ENCODE data around the gene NACC2. TPM values are rescaled to one million over a fixed set of nuclear protein-coding genes. Genes with fewer than 3 reads are reported as not detected.

Gene NACC2
- total RNA-seq, 6 experiments from 2014 or later: 38.2 to 46.7 (median 40.2) TPM

- H3K36me3 Mint-ChIP-seq (ENCODE audit: low read depth): no peaks in the 10 kb centered on the region
- no peaks in the 10 kb centered on the region; the same call in 1 of the 2 replicates for H3K4me1 Mint-ChIP-seq (ENCODE audit: low read depth)
- H3K27ac Mint-ChIP-seq: no peak overlapping the region
- DNase-seq: no peak
- H3K27me3 Mint-ChIP-seq (ENCODE audit: insufficient read depth): peaks cover 10% of the 10 kb centered on the region
- TF ChIP-seq CTCF (IDR thresholded peaks at IDR 0.05): no peak
- no peak overlapping the region for H3K4me3 Mint-ChIP-seq
- H3K9me3 Mint-ChIP-seq: no peaks in the 10 kb centered on the region
Observed at GRCh38 chr9:135994501-135995192, 100.4 kb downstream of the NACC2 start.

DNA sequence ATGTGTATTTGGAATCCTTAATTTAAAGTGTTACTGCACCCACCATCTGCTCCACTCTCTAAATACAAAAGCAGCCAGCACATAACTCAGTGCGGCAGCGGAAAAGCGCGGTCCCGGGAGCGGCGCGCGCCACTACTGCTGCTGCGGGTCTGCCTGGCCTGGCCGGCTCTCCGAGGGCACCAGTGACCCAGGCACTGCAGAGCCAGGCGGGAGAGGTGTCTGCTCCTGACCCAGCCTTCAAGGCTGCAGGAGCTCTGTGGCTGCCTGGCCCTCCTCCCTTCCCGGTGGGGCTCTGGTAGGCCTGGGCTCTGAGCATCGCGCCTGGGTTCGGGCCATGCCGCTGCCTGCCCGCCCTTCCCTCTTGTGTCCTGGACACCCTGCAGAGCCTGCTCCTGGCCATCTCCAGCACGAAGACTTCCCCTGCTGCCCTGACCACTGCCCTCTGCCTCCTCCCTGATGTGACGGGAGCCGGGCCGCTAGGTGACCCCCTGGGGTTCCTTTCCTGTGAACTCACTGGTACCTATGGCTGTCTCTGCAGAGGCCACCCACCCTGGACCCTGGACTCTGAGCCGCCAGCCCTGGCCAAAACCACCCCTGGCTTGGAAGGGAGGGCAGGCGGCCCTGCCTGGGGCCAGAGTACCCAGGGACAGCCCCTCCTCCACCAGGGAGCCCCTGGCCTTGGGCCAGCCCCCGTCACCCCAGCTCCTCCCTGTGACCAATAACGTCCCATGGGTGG lies 101.2 kb downstream of the NACC2 start:
- H3K4me1 Mint-ChIP-seq (ENCODE audit: low read depth): no peaks in the 10 kb centered on the region; the same call in 1 of the 2 replicates
- no peak for DNase-seq
- H3K27me3 Mint-ChIP-seq (ENCODE audit: insufficient read depth): peaks cover 7% of the 10 kb centered on the region
- H3K27ac Mint-ChIP-seq: no peak overlapping the region
- no peak overlapping the region for H3K4me3 Mint-ChIP-seq
- H3K36me3 Mint-ChIP-seq (ENCODE audit: low read depth): no peaks in the 10 kb centered on the region
- no peak for TF ChIP-seq CTCF (IDR thresholded peaks at IDR 0.05)
- no peaks in the 10 kb centered on the region for H3K9me3 Mint-ChIP-seq

- Mint-ChIP-seq H3K9me3 (no peaks in the 10 kb centered on the region), H3K27ac (no peak overlapping the region), H3K27me3 (ENCODE audit: insufficient read depth) (peaks cover 7% of the 10 kb centered on the region), H3K36me3 (ENCODE audit: low read depth) (no peaks in the 10 kb centered on the region), H3K4me3 (no peak overlapping the region), H3K4me1 (ENCODE audit: low read depth) (no peaks in the 10 kb centered on the region; the same call in 1 of the 2 replicates)
- no peak for TF ChIP-seq CTCF (IDR thresholded peaks at IDR 0.05)
- DNase-seq: no peak
Observed at GRCh38 chr9:135993409-135993742, 101.7 kb downstream of the NACC2 start.

DNA sequence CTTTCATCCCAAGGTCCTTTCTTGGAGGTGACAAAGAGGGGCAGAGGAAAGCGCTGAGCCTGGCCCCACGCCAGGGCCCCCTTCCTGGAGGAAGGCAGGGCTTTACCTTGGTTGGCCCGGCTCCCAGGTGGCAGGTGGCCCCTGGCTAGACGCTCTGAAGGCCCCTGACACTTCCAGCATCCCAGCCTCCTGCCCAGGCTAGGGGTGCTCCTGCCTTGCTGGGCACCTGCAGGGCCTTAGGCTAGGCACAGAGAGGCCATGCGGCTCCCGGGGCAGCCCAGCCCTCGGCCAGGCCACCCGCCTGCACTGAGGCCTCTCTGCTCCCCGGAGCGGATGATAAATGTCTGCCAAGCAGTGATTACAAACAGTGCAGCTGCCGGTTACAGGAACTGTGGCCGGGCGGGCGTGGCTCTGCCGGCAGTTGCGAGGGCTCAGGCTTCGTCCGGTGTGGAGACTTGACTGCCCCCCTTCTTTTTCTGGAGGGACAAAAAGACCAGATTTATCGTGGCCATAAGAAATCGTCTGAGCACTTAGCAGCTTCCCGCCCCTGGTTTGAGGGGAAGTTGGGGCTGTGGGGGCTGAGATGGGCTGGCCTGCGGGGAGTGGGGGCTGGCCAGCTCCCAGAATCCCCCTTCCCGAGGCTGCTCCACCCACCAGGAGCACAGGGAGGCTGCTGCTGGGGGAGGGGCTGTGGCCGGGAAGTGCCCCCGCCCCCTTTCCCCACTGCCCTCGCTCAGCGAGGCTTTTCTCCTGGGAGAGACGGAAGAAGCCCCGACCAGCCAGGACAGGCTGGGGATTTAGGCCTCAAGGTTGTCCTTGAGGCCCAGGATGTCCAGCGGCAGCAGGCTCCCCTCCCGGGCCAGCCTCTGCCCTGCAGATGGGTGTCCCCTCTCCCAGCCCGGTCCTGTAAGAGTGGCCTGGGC lies 102.3 kb downstream of the NACC2 start:
- H3K4me3 Mint-ChIP-seq: peak overlapping the region; percentile 57
- DNase-seq: peak; percentile 52
- peaks cover 7% of the 10 kb centered on the region for H3K27me3 Mint-ChIP-seq (ENCODE audit: insufficient read depth)
- no peaks in the 10 kb centered on the region for H3K9me3 Mint-ChIP-seq
- no peaks in the 10 kb centered on the region for H3K36me3 Mint-ChIP-seq (ENCODE audit: low read depth)
- H3K4me1 Mint-ChIP-seq (ENCODE audit: low read depth): no peaks in the 10 kb centered on the region; the same call in 1 of the 2 replicates
- no peak for TF ChIP-seq CTCF (IDR thresholded peaks at IDR 0.05)
- H3K27ac Mint-ChIP-seq: peak overlapping the region; percentile 79

- Mint-ChIP-seq H3K4me1 (ENCODE audit: low read depth) (no peaks in the 10 kb centered on the region; the same call in 1 of the 2 replicates), H3K27me3 (ENCODE audit: insufficient read depth) (peaks cover 3% of the 10 kb centered on the region), H3K27ac (no peak overlapping the region; the same call in 1 of the 2 replicates), H3K36me3 (ENCODE audit: low read depth) (no peaks in the 10 kb centered on the region), H3K4me3 (no peak overlapping the region), H3K9me3 (no peaks in the 10 kb centered on the region)
- TF ChIP-seq CTCF (IDR thresholded peaks at IDR 0.05): no peak
- DNase-seq: no peak
Observed at GRCh38 chr9:135991771-135992170, 103.3 kb downstream of the NACC2 start.

All from HFFc6 (cell line).